GM10266 (cell line): ENCODE results near the gene CRELD1.
A peak's percentile ranks its signal among the peaks of the same experiment; 100 is the strongest.

Experiments
- DNase-seq: peaks from one replicate; pipeline ENCODE4 v3.0.0; 2012; ENCODE audit errors: extremely low spot score
- TF ChIP-seq, protein P1 (sequence below): IDR thresholded peaks from 2 replicates; pipeline ENCODE4 v1.5.1; 2012; ENCODE audit warnings: mild to moderate bottlenecking, low read depth; ENCODE audit not compliant: control insufficient read depth, insufficient read depth; ENCODE audit errors: missing control alignments

Gene CRELD1, protein sequence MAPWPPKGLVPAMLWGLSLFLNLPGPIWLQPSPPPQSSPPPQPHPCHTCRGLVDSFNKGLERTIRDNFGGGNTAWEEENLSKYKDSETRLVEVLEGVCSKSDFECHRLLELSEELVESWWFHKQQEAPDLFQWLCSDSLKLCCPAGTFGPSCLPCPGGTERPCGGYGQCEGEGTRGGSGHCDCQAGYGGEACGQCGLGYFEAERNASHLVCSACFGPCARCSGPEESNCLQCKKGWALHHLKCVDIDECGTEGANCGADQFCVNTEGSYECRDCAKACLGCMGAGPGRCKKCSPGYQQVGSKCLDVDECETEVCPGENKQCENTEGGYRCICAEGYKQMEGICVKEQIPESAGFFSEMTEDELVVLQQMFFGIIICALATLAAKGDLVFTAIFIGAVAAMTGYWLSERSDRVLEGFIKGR

DNA sequence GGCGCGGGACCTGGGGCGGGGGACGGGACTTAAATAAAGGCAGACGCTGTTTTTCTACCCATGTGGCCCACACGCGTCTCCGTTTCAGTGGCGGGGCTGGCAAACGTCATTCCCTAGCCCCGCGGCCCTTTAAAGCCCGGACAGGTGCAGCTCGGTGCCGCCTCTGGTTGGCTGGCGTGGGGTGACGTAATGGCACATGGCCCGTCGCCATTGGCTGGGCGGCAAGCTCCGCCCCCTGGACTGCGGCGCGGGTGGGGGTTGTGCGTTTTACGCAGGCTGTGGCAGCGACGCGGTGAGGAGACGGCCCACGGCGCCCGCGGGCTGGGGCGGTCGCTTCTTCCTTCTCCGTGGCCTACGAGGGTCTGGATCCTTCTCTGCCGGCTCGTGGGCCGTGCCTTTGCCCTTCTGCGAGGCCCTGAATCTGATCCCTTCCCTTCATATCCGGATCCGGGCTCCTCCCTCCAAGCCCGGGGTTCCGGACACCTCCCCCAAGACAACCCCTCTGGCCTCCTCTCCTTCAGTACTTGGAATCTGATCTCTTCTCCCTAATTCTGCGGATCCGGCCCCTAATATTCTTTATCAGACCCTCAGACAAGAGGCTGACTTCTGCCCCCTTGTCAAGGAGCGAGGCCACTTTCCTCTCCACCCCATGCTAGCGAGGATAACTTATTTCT is at the start of gene CRELD1:
TSS of gene CRELD1 (plus strand) at position 274 of the 674 bp plus-strand sequence. CDS start 605 bp downstream, outside the sequence.
- peak; percentile 96 for DNase-seq
- TF ChIP-seq, protein P1, sequence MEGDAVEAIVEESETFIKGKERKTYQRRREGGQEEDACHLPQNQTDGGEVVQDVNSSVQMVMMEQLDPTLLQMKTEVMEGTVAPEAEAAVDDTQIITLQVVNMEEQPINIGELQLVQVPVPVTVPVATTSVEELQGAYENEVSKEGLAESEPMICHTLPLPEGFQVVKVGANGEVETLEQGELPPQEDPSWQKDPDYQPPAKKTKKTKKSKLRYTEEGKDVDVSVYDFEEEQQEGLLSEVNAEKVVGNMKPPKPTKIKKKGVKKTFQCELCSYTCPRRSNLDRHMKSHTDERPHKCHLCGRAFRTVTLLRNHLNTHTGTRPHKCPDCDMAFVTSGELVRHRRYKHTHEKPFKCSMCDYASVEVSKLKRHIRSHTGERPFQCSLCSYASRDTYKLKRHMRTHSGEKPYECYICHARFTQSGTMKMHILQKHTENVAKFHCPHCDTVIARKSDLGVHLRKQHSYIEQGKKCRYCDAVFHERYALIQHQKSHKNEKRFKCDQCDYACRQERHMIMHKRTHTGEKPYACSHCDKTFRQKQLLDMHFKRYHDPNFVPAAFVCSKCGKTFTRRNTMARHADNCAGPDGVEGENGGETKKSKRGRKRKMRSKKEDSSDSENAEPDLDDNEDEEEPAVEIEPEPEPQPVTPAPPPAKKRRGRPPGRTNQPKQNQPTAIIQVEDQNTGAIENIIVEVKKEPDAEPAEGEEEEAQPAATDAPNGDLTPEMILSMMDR = no peak

DNA sequence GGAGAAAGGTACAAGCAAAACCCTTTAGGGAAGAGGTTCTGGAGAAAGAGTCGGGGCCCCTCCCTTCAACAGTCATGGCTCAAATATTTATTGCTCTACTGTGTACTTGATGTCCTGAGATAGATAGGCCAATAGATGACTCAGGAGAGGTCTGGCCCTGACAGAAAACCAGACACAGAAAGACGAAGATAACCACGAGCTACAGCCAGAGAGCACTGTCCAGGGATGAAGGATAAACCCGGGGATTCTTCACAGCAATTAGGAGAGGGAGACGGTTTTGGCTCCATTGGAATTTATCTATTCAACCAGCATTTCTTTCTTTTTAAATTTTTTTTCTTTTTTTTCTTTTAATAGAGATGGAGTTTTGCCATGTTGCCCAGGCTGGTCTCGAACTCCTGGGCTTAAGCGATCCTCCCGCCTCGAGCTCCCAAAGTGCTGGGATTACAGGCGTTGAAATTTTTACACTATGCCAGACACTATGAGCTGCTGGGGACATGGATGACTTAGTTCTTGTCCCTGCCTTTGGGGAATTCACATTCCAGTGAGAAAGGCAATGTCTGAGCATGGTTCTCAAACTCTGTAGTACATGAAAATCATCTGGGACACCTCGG is 49.0 kb upstream of the CRELD1 start:
- TF ChIP-seq, protein P1 = no peak
- no peak for DNase-seq

DNA sequence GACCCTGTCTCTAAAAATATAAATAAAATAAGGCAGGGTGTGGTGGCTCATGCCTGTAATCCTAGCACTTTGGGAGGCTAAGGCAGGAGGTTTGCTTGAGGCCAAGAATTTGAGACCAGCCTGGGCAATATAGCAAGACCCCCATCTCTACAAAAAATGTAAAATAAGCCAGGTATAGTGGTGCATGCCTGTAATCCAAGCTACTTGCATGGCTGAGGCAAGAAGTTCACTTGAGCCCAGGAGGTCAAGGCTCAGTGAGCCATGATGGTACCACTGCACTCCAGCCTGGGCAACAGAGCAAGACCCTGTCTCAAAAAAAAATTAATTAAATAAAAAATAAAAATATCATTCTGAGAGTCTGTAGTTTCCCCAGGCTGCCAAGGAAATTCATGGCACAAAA is 47.3 kb upstream of the CRELD1 start:
- no peak for DNase-seq
- TF ChIP-seq, protein P1 = no peak

DNA sequence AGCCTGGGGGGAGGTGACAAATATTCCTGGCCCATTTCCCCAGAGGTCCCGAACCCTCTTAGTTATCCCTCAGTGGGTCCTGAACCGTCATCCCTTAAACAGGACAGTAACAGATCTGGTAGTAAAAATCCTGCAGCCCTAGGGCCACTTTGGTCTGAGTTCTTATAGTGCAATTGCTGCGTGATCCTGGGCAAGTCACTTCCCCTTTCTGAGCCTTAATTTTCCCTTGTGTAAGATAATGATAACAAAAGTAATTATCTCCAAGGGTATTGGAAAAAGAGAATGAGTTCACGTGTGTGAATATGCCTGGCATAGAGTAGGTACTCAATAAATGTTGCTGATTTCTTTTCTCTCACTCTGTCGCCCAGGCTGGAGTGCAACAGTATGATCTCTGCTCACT is 46.2 kb upstream of the CRELD1 start:
- no peak for DNase-seq
- TF ChIP-seq, protein P1 = no peak

DNA sequence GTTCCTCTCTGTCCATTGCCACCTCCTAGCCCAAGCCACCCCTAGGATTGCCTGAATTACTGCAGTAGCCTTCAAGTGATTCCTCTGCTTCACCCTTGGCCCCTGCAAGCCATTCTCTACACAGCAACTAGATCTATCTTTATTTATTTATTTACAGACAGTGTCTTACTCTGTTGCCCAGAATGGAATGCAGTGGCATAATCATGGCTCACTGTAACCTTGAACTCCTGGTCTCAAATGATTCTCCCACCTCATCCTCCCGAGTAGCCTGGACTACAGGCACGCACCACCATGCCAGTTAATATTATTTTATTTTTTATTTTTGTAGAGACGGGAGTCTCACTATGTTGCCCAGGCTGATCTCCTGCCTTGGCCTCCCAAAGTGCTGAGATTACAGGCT is 45.1 kb upstream of the CRELD1 start:
- no peak for DNase-seq
- TF ChIP-seq, protein P1 = no peak

DNA sequence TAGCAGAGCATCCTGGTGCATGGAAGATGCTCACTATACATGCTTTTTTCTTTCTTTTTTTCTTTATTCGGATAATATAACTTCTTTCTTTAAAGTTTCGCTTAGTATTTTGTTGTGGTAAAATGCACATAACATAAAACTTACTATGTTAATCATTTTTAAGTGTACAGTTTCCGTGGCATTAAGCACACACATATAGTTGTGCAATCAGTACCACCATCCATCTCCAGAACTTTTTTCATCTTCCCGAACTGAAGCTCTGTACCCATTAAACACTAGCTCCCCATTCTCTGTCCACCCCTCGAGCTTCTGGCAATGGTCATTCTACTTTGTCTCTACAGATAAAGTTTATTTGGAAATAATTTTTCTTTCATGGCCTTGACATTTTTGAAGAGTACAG is 44.2 kb upstream of the CRELD1 start:
- TF ChIP-seq, protein P1 = no peak
- no peak for DNase-seq
